K562 (cell line): ENCODE measurements around the gene MYO1D. TPM values are rescaled to one million over a fixed set of nuclear protein-coding genes. Genes with fewer than 3 reads are reported as not detected.

Experiments
- ADNP ChIP-seq: fragments of 200-800 bp; sonication (Bioruptor generic); IDR thresholded peaks from 2 replicates; pipeline ENCODE4 v1.6.1; 2016; ENCODE audit warnings: missing genetic modification characterization, missing compliant biosample characterization
- CBX2 ChIP-seq: fragments of 200-600 bp; sonication (generic); IDR thresholded peaks from one replicate; pipeline ENCODE4 v1.6.1; 2012; ENCODE audit warnings: mild to moderate bottlenecking, low read length, inconsistent platforms; ENCODE audit not compliant: insufficient read depth, poor library complexity, severe bottlenecking
- FIP1L1 ChIP-seq: fragments of 200-400 bp; formaldehyde crosslinking; IDR thresholded peaks from 2 replicates; pipeline ENCODE4 v1.6.1; 2018; ENCODE audit warnings: mild to moderate bottlenecking, low read depth, low read length; ENCODE audit not compliant: poor library complexity, severe bottlenecking
- GABPA ChIP-seq: fragments of 200-800 bp; sonication (Bioruptor generic); conservative IDR thresholded peaks from 2 replicates; pipeline ENCODE4 v1.6.1; 2016; ENCODE audit warnings: low read depth, missing genetic modification characterization, missing compliant biosample characterization
- GABPB1 ChIP-seq: sonication (generic); formaldehyde crosslinking; IDR thresholded peaks from 2 replicates; pipeline ENCODE4 v1.8.0; 2022; ENCODE audit warnings: mild to moderate bottlenecking, missing genetic modification reagents
- HMGN3 ChIP-seq: IDR thresholded peaks from 2 replicates; pipeline ENCODE4 v1.6.1; 2011; ENCODE audit warnings: borderline replicate concordance, low read depth, mild to moderate bottlenecking, mixed read lengths, low read length; ENCODE audit not compliant: insufficient read length; ENCODE audit errors: extremely low read depth
- IFI16 ChIP-seq: fragments of 250-450 bp; sonication (Bioruptor Pico); IDR thresholded peaks from 2 replicates; pipeline ENCODE4 v2.1.2; 2022; ENCODE audit warnings: mild to moderate bottlenecking, inconsistent platforms
- ILK ChIP-seq: fragments of 450-650 bp; IDR thresholded peaks from 2 replicates; pipeline ENCODE4 v1.6.1; 2016; ENCODE audit warnings: missing genetic modification characterization, low read depth, mild to moderate bottlenecking, missing compliant biosample characterization, moderate library complexity, borderline replicate concordance
- MCM2 ChIP-seq: fragments of 450-650 bp; IDR thresholded peaks from 2 replicates; pipeline ENCODE4 v1.6.1; 2017; ENCODE audit warnings: low read depth, mild to moderate bottlenecking
- MECOM ChIP-seq: fragments of 250-450 bp; sonication (Bioruptor Pico); IDR thresholded peaks from 2 replicates; pipeline ENCODE4 v1.8.0; 2022; ENCODE audit warnings: inconsistent platforms
- MTF1 ChIP-seq: fragments of 250-450 bp; sonication (Bioruptor Pico); IDR thresholded peaks from 2 replicates; pipeline ENCODE4 v1.9.0; 2021; ENCODE audit warnings: moderate library complexity, mild to moderate bottlenecking, inconsistent platforms, borderline replicate concordance
- NEUROD1 ChIP-seq: fragments of 150-350 bp; IDR thresholded peaks from 2 replicates; pipeline ENCODE4 v1.6.1; 2014; ENCODE audit warnings: borderline replicate concordance, low read length, low read depth; ENCODE audit not compliant: partially characterized antibody
- NFIC ChIP-seq: fragments of 450-650 bp; IDR thresholded peaks from 2 replicates; pipeline ENCODE4 v1.6.1; 2017; ENCODE audit warnings: mild to moderate bottlenecking, inconsistent platforms
- SMAD2 ChIP-seq: fragments of 150-350 bp; IDR thresholded peaks from 2 replicates; pipeline ENCODE4 v1.6.1; 2014; ENCODE audit warnings: low read depth, mild to moderate bottlenecking, low read length
- SMARCC2 ChIP-seq: fragments of 450-650 bp; IDR thresholded peaks from 2 replicates; pipeline ENCODE4 v1.6.1; 2017; ENCODE audit warnings: antibody characterized with exemption, moderate library complexity, mild to moderate bottlenecking, low read depth
- TCF3 ChIP-seq: sonication (generic); formaldehyde crosslinking; IDR thresholded peaks from 2 replicates; pipeline ENCODE4 v1.4.0; 2020; ENCODE audit warnings: mild to moderate bottlenecking, missing genetic modification reagents
- TEAD2 ChIP-seq: fragments of 450-650 bp; IDR thresholded peaks from 2 replicates; pipeline ENCODE4 v1.6.1; 2016; ENCODE audit warnings: missing genetic modification characterization, control low read depth, missing compliant biosample characterization
- TGIF2 ChIP-seq: sonication (generic); formaldehyde crosslinking; IDR thresholded peaks from 2 replicates; pipeline ENCODE4 v1.8.1; 2022; ENCODE audit warnings: mild to moderate bottlenecking, missing genetic modification reagents, moderate library complexity
- YBX1 ChIP-seq: fragments of 450-650 bp; IDR thresholded peaks from 2 replicates; pipeline ENCODE4 v1.7.1; 2016; ENCODE audit warnings: mild to moderate bottlenecking
- ZFP30 ChIP-seq: fragments of 250-450 bp; sonication (Bioruptor Pico); IDR thresholded peaks from 2 replicates; pipeline ENCODE4 v1.8.0; 2022; ENCODE audit warnings: moderate library complexity, mild to moderate bottlenecking, inconsistent platforms, borderline replicate concordance
- ZKSCAN3 ChIP-seq: fragments of 250-450 bp; sonication (Bioruptor Pico); IDR thresholded peaks from 2 replicates; pipeline ENCODE4 v1.4.0; 2020
- ZNF12 ChIP-seq: sonication (generic); formaldehyde crosslinking; IDR thresholded peaks from 2 replicates; pipeline ENCODE4 v1.4.0; 2020; ENCODE audit warnings: mild to moderate bottlenecking, missing genetic modification reagents
- ZNF174 ChIP-seq: fragments of 250-450 bp; sonication (Bioruptor Pico); IDR thresholded peaks from 2 replicates; pipeline ENCODE4 v1.4.0; 2020; ENCODE audit warnings: mild to moderate bottlenecking
- polyA plus RNA-seq, 8 experiments: library from polyadenylated mRNA; depleted of rRNA in 4 of 8; stranded (reverse) in 5 of 8; unstranded in 3 of 8; fragments of >200 nt; fragmentation: Nextera tagmentation in 2 of 8; fragmentation: Illumina TruSeq in 1 of 8; extraction: Ambion mirVana in 2 of 8; extraction: Trizol in 1 of 8; gene quantifications; 2 replicates each; pipeline versions ENCODE4 v1.2.1 to v1.2.3, GENCODE V29; 2011 to 2014; ENCODE audit warnings: inconsistent platforms in 1 of 8, missing spikeins in 1 of 8
- total RNA-seq, 7 experiments: library from RNA; depleted of rRNA in 6 of 7; stranded (reverse); fragments of >200 nt in 6 of 7; fragmentation: Illumina TruSeq in 2 of 7; extraction: Trizol in 2 of 7; gene quantifications; 2 replicates each; pipeline versions ENCODE4 v1.2.1 to v1.2.3, GENCODE V29; 2011 to 2021; ENCODE audit warnings: low replicate concordance in 1 of 7
- TF ChIP-seq, protein P1 (sequence below): fragments of 450-650 bp; IDR thresholded peaks from 2 replicates; pipeline ENCODE4 v1.6.1; 2017; ENCODE audit warnings: mild to moderate bottlenecking, moderate library complexity
- TF ChIP-seq, protein P2 (sequence below): sonication (generic); formaldehyde crosslinking; IDR thresholded peaks from 2 replicates; pipeline ENCODE4 v1.9.0; 2022; ENCODE audit warnings: mild to moderate bottlenecking, missing genetic modification reagents
- TF ChIP-seq, protein P3 (sequence below): IDR thresholded peaks from 3 replicates; pipeline ENCODE4 v1.6.1; 2011; ENCODE audit warnings: borderline replicate concordance, mild to moderate bottlenecking, moderate library complexity; ENCODE audit not compliant: insufficient read length; ENCODE audit errors: extremely low read depth

Gene MYO1D
- total and polyA plus RNA-seq, 9 of the 15 experiments (the other 6 are each of a cell fraction or from before 2014, with no cell fraction given), result 2.1 to 71.2 (median 45.4) TPM

DNA sequence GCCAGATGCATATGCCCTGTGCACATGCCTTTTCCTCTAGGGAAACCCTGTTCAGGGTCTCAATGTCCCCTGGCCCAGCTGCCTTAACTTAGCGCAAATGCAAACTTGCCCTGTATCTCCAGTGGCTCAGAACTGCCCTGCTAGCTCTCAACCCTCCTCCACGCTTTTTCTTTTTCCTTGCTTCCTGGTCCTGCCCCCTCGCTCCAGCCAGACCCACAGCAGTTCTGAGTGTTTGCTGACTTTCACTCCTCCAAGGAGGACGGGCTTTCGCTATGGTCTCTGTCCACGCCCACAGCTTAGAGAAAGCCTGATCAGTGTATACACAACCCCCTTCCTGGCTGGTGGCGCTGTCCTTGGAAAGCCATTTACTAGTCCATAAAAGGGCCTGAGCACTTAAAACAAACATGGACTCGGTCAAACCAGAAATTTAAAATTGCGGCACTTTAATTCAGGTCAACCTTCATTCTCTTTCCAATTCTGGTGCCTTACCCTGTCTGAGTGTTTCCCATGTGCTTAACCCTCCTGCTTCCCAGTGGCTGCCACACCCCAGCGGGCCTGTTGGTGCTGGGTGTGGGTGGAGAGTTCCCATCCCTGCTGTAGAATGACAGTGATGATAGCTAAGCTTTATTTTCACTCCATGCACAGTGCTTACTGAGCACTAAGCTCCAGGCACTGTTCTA lies 35.4 kb upstream of the MYO1D start (continued):
- TF ChIP-seq, protein P1, sequence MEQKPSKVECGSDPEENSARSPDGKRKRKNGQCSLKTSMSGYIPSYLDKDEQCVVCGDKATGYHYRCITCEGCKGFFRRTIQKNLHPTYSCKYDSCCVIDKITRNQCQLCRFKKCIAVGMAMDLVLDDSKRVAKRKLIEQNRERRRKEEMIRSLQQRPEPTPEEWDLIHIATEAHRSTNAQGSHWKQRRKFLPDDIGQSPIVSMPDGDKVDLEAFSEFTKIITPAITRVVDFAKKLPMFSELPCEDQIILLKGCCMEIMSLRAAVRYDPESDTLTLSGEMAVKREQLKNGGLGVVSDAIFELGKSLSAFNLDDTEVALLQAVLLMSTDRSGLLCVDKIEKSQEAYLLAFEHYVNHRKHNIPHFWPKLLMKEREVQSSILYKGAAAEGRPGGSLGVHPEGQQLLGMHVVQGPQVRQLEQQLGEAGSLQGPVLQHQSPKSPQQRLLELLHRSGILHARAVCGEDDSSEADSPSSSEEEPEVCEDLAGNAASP, result no peak
- no peak for TF ChIP-seq SMAD2
- no peak for TF ChIP-seq SMARCC2
- no peak for TF ChIP-seq YBX1
- TF ChIP-seq GABPB1 (CRISPR knock-in tag), result no peak
- no peak for TF ChIP-seq HMGN3
- no peak for TF ChIP-seq TEAD2 (tag)
- no peak for TF ChIP-seq CBX2
- no peak for TF ChIP-seq FIP1L1
- TF ChIP-seq ILK (tag), result no peak
- no peak for TF ChIP-seq ZFP30 (CRISPR knock-in tag)
- TF ChIP-seq ZKSCAN3, result no peak
- TF ChIP-seq, protein P2, sequence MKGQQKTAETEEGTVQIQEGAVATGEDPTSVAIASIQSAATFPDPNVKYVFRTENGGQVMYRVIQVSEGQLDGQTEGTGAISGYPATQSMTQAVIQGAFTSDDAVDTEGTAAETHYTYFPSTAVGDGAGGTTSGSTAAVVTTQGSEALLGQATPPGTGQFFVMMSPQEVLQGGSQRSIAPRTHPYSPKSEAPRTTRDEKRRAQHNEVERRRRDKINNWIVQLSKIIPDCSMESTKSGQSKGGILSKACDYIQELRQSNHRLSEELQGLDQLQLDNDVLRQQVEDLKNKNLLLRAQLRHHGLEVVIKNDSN (CRISPR knock-in tag), result no peak
- no peak for TF ChIP-seq MCM2
- no peak for TF ChIP-seq IFI16 (CRISPR knock-in tag)
- TF ChIP-seq NEUROD1, result no peak
- TF ChIP-seq, protein P3, sequence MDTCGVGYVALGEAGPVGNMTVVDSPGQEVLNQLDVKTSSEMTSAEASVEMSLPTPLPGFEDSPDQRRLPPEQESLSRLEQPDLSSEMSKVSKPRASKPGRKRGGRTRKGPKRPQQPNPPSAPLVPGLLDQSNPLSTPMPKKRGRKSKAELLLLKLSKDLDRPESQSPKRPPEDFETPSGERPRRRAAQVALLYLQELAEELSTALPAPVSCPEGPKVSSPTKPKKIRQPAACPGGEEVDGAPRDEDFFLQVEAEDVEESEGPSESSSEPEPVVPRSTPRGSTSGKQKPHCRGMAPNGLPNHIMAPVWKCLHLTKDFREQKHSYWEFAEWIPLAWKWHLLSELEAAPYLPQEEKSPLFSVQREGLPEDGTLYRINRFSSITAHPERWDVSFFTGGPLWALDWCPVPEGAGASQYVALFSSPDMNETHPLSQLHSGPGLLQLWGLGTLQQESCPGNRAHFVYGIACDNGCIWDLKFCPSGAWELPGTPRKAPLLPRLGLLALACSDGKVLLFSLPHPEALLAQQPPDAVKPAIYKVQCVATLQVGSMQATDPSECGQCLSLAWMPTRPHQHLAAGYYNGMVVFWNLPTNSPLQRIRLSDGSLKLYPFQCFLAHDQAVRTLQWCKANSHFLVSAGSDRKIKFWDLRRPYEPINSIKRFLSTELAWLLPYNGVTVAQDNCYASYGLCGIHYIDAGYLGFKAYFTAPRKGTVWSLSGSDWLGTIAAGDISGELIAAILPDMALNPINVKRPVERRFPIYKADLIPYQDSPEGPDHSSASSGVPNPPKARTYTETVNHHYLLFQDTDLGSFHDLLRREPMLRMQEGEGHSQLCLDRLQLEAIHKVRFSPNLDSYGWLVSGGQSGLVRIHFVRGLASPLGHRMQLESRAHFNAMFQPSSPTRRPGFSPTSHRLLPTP, result no peak
- TF ChIP-seq ZNF174 (CRISPR knock-in tag), result no peak
- TF ChIP-seq TCF3 (CRISPR knock-in tag), result no peak
- no peak for TF ChIP-seq GABPA (tag)
- no peak for TF ChIP-seq MTF1 (CRISPR knock-in tag)
- no peak for TF ChIP-seq NFIC
- no peak for TF ChIP-seq ADNP
- no peak for TF ChIP-seq ZNF12 (CRISPR knock-in tag)
- TF ChIP-seq MECOM (CRISPR knock-in tag), result no peak
- no peak for TF ChIP-seq TGIF2 (CRISPR knock-in tag)
